Activated CD8-positive, alpha-beta memory T cell treated with anti-CD3 and anti-CD28 coated beads, Interleukin-2, amount 50 U/mL, for 24 hours (primary cell): Measurements from ENCODE around the gene IKZF5.

ENCODE experiments used
- DNase-seq: peaks from one replicate; pipeline ENCODE4 v3.0.0-alpha.2; 2020; ENCODE audit errors: extremely low read depth

The IKZF5 gene

GRCh38 chr10:123016228-123016627 is 7.6 kb upstream of the IKZF5 start:
- no peak for DNase-seq

- DNase-seq, result no peak
Measured at GRCh38 chr10:123014772-123015171, 6.2 kb upstream of the IKZF5 start.

- no peak for DNase-seq
Measured at GRCh38 chr10:123013456-123014419, 5.1 kb upstream of the IKZF5 start.

GRCh38 chr10:123011987-123012386 is 3.4 kb upstream of the IKZF5 start:
- DNase-seq, result no peak

GRCh38 chr10:123009105-123009820 is 668 bp upstream of the IKZF5 start:
- DNase-seq, result peak; percentile 0

GRCh38 chr10:123007558-123008354 is 839 bp downstream of the IKZF5 start:
- peak; percentile 17 for DNase-seq

GRCh38 chr10:123004298-123004697 is 4.3 kb downstream of the IKZF5 start:
- DNase-seq, result no peak

GRCh38 chr10:123001370-123001769 is 7.2 kb downstream of the IKZF5 start:
- no peak for DNase-seq

- no peak for DNase-seq
Measured at GRCh38 chr10:123000155-123000554, 8.4 kb downstream of the IKZF5 start.

- DNase-seq, result no peak
Measured at GRCh38 chr10:122999347-122999746, 9.2 kb downstream of the IKZF5 start.

GRCh38 chr10:122998934-122999333 is 9.7 kb downstream of the IKZF5 start:
- DNase-seq, result no peak

GRCh38 chr10:122998360-122998917 is 10.2 kb downstream of the IKZF5 start:
- no peak for DNase-seq

- no peak for DNase-seq
Measured at GRCh38 chr10:122997864-122998263, 10.7 kb downstream of the IKZF5 start.

GRCh38 chr10:122995936-122996335 is 12.7 kb downstream of the IKZF5 start:
- DNase-seq, result no peak

GRCh38 chr10:122993797-122994336 is 14.7 kb downstream of the IKZF5 start:
- no peak for DNase-seq

- no peak for DNase-seq
Measured at GRCh38 chr10:122992031-122992585, 16.5 kb downstream of the IKZF5 start.

GRCh38 chr10:122990278-122990677 is 18.3 kb downstream of the IKZF5 start:
- no peak for DNase-seq

GRCh38 chr10:122988501-122988900 is 20.1 kb downstream of the IKZF5 start:
- no peak for DNase-seq

GRCh38 chr10:122986335-122986734 is 22.3 kb downstream of the IKZF5 start:
- no peak for DNase-seq

GRCh38 chr10:122984708-122985107 is 23.9 kb downstream of the IKZF5 start:
- DNase-seq, result no peak

- DNase-seq, result no peak
Measured at GRCh38 chr10:122983898-122984297, 24.7 kb downstream of the IKZF5 start.
